HEK293T (cell line): ENCODE measurements around the gene IFT88.
"Not testable (repeated sequence)": the region's sequence is repeated elsewhere in the genome, so short reads cannot be mapped to it uniquely, and the experiment has no call there.

ENCODE experiments used
- CTCF ChIA-PET: fragments of 350-600 bp; formaldehyde crosslinking; extraction: SDS; loops from one replicate; lab custom pipeline; 2021; ENCODE audit warnings: antibody characterized with exemption, inconsistent platforms; lab: Yijun Ruan, JAX
- POLR2A ChIA-PET: fragments of 350-600 bp; formaldehyde crosslinking; extraction: SDS; loops from one replicate; lab custom pipeline; 2020; ENCODE audit warnings: antibody characterized with exemption, inconsistent platforms; lab: Yijun Ruan, JAX
- DNase-seq: peaks from one replicate; pipeline ENCODE4 v3.0.0; 2012; ENCODE audit warnings: mixed read lengths; ENCODE audit errors: extremely low spot score
- ARNT ChIP-seq: fragments of 450-650 bp; IDR thresholded peaks from 2 replicates; pipeline ENCODE4 v1.6.1; 2017; ENCODE audit warnings: mild to moderate bottlenecking
- BHLHE40 ChIP-seq: fragments of 450-650 bp; IDR thresholded peaks from 2 replicates; pipeline ENCODE4 v1.6.1; 2016; ENCODE audit warnings: mild to moderate bottlenecking, moderate library complexity, borderline replicate concordance
- CTBP1 ChIP-seq: fragments of 450-650 bp; IDR thresholded peaks from 2 replicates; pipeline ENCODE4 v1.6.1; 2016; ENCODE audit warnings: borderline replicate concordance
- ELF4 ChIP-seq: fragments of 450-650 bp; IDR thresholded peaks from 2 replicates; pipeline ENCODE4 v1.6.1; 2017; ENCODE audit warnings: antibody characterized with exemption
- FOXA1 ChIP-seq: fragments of 450-650 bp; IDR thresholded peaks from 2 replicates; pipeline ENCODE4 v1.6.1; 2016; ENCODE audit warnings: mild to moderate bottlenecking
- FOXK2 ChIP-seq: fragments of 450-650 bp; IDR thresholded peaks from 2 replicates; pipeline ENCODE4 v1.6.1; 2016; ENCODE audit warnings: mild to moderate bottlenecking
- FOXM1 ChIP-seq: fragments of 450-650 bp; IDR thresholded peaks from 2 replicates; pipeline ENCODE4 v1.6.1; 2017; ENCODE audit warnings: mild to moderate bottlenecking, borderline replicate concordance
- HDGF ChIP-seq: fragments of 450-650 bp; IDR thresholded peaks from 2 replicates; pipeline ENCODE4 v1.6.1; 2017; ENCODE audit warnings: antibody characterized with exemption, borderline replicate concordance
- L3MBTL2 ChIP-seq: fragments of 450-650 bp; conservative IDR thresholded peaks from 2 replicates; pipeline ENCODE4 v1.6.1; 2016; ENCODE audit warnings: mild to moderate bottlenecking
- LEF1 ChIP-seq: fragments of 450-650 bp; IDR thresholded peaks from 2 replicates; pipeline ENCODE4 v1.6.1; 2017; ENCODE audit warnings: mild to moderate bottlenecking, borderline replicate concordance
- NFRKB ChIP-seq: fragments of 450-650 bp; IDR thresholded peaks from 2 replicates; pipeline ENCODE4 v1.6.1; 2016; ENCODE audit warnings: mild to moderate bottlenecking, moderate library complexity
- PKNOX1 ChIP-seq: fragments of 450-650 bp; IDR thresholded peaks from 2 replicates; pipeline ENCODE4 v1.6.1; 2016
- SP1 ChIP-seq: fragments of 450-650 bp; IDR thresholded peaks from 2 replicates; pipeline ENCODE4 v1.6.1; 2017
- SUZ12 ChIP-seq: fragments of 450-650 bp; IDR thresholded peaks from 2 replicates; pipeline ENCODE4 v1.6.1; 2016; ENCODE audit warnings: mild to moderate bottlenecking
- TARDBP ChIP-seq: fragments of 450-650 bp; IDR thresholded peaks from 2 replicates; pipeline ENCODE4 v1.6.1; 2016
- ZNF384 ChIP-seq: fragments of 450-650 bp; IDR thresholded peaks from 2 replicates; pipeline ENCODE4 v1.6.1; 2016

IFT88 gene

GRCh38 chr13:20680416-20681080 lies 113.6 kb downstream of the IFT88 start:
- TF ChIP-seq FOXA1 (no peak), HDGF (no peak), BHLHE40 (no peak), CTBP1 (no peak), NFRKB (no peak), LEF1 (no peak), TARDBP (no peak), ARNT (no peak), FOXM1 (no peak), FOXK2 (no peak), PKNOX1 (no peak), SP1 (no peak), L3MBTL2 (no peak), ZNF384 (no peak), SUZ12 (no peak), ELF4 (no peak)
- ChIA-PET CTCF (no interaction called here), POLR2A (interaction anchor here (0.9 kb wide), 1 partner anchor 24 kb away, joined by 3 read pairs; no protein-coding TSS in a partner anchor)
- DNase-seq, result no peak

GRCh38 chr13:20681481-20681880 lies 114.5 kb downstream of the IFT88 start:
- CTCF ChIA-PET, DNase-seq, POLR2A ChIA-PET: not testable (repeated sequence)

GRCh38 chr13:20682061-20682460 lies 115.1 kb downstream of the IFT88 start:
- DNase-seq, result no peak
- no peak for TF ChIP-seq ELF4
- TF ChIP-seq TARDBP, result no peak
- TF ChIP-seq PKNOX1, result no peak
- TF ChIP-seq CTBP1, result no peak
- no peak for TF ChIP-seq LEF1
- no peak for TF ChIP-seq SUZ12
- no peak for TF ChIP-seq ZNF384
- TF ChIP-seq ARNT, result no peak
- no peak for TF ChIP-seq NFRKB
- no peak for TF ChIP-seq FOXM1
- TF ChIP-seq SP1, result no peak
- no peak for TF ChIP-seq FOXA1
- ChIA-PET CTCF (no interaction called here), POLR2A (no interaction called here)

GRCh38 chr13:20684041-20684440 lies 117.1 kb downstream of the IFT88 start:
- POLR2A ChIA-PET, result no interaction called here
- CTCF ChIA-PET, result no interaction called here
- no peak for DNase-seq
- no peak for TF ChIP-seq ARNT
- TF ChIP-seq ELF4, result no peak
- TF ChIP-seq PKNOX1, result no peak
- TF ChIP-seq CTBP1, result no peak
- no peak for TF ChIP-seq FOXK2
- no peak for TF ChIP-seq LEF1
- TF ChIP-seq NFRKB, result no peak
- TF ChIP-seq TARDBP, result no peak

- POLR2A ChIA-PET, result no interaction called here
- CTCF ChIA-PET, result no interaction called here
- TF ChIP-seq ELF4 (no peak), SUZ12 (no peak), LEF1 (no peak), CTBP1 (no peak), ARNT (no peak)
- no peak for DNase-seq
Observed at GRCh38 chr13:20684546-20684945, 117.6 kb downstream of the IFT88 start.

- POLR2A ChIA-PET, result no interaction called here
- TF ChIP-seq PKNOX1 (no peak), BHLHE40 (no peak), TARDBP (no peak), SUZ12 (no peak), HDGF (no peak), ZNF384 (no peak), ARNT (no peak), L3MBTL2 (no peak), CTBP1 (no peak), LEF1 (no peak), SP1 (no peak), FOXA1 (no peak), FOXK2 (no peak), FOXM1 (no peak), ELF4 (no peak), NFRKB (no peak)
- CTCF ChIA-PET, result no interaction called here
- no peak for DNase-seq
Observed at GRCh38 chr13:20685092-20685491, 118.1 kb downstream of the IFT88 start.
